GM21447 (cell line): ENCODE results near the gene BCL7A.
"Not testable (repeated sequence)": the region's sequence is repeated elsewhere in the genome, so short reads cannot be mapped to it uniquely, and the experiment has no call there.

Source experiments
- ATAC-seq: cut with Tn5 transposase; IDR thresholded peaks from one replicate; pipeline ENCODE4 v1.9.1; 2021; ENCODE audit not compliant: unreplicated experiment

BCL7A gene

GRCh38 chr12:122051231-122051876 is 29.7 kb downstream of the BCL7A start:
- no peak for ATAC-seq

GRCh38 chr12:122052285-122052684 is 30.6 kb downstream of the BCL7A start:
- no peak for ATAC-seq

GRCh38 chr12:122054842-122055520 is 33.3 kb downstream of the BCL7A start:
- no peak for ATAC-seq

GRCh38 chr12:122056406-122056805 is 34.7 kb downstream of the BCL7A start:
- ATAC-seq, result not testable (repeated sequence)

- no peak for ATAC-seq
These were observed 35.5 kb downstream of the BCL7A start for GRCh38 chr12:122057007-122057735.

- no peak for ATAC-seq
These were observed 36.1 kb downstream of the BCL7A start for GRCh38 chr12:122057769-122058168.

GRCh38 chr12:122058549-122059149 is 37.0 kb downstream of the BCL7A start:
- ATAC-seq, result no peak

- no peak for ATAC-seq
These were observed 37.7 kb downstream of the BCL7A start for GRCh38 chr12:122059203-122059960.

GRCh38 chr12:122060081-122060501 is 38.4 kb downstream of the BCL7A start:
- no peak for ATAC-seq

GRCh38 chr12:122061253-122061652 is 39.6 kb downstream of the BCL7A start:
- ATAC-seq, result no peak

- ATAC-seq, result no peak
These were observed 41.4 kb downstream of the BCL7A start for GRCh38 chr12:122062832-122063693.

- ATAC-seq, result no peak
These were observed 42.0 kb downstream of the BCL7A start for GRCh38 chr12:122063694-122064024.

- ATAC-seq, result no peak
These were observed 42.5 kb downstream of the BCL7A start for GRCh38 chr12:122064025-122064777.

GRCh38 chr12:122064780-122065588 is 43.3 kb downstream of the BCL7A start:
- no peak for ATAC-seq

GRCh38 chr12:122067548-122067947 is 45.9 kb downstream of the BCL7A start:
- no peak for ATAC-seq

- ATAC-seq, result peak; percentile 95
These were observed 46.3 kb downstream of the BCL7A start for GRCh38 chr12:122067966-122068365.

GRCh38 chr12:122072031-122072970 is 50.6 kb downstream of the BCL7A start:
- ATAC-seq, result no peak
